Endothelial cell of umbilical vein (primary cell): Measurements from ENCODE around the gene LMO7. TPM values are rescaled to one million over a fixed set of nuclear protein-coding genes. Genes with fewer than 3 reads are reported as not detected.
"Not testable (repeated sequence)": the region's sequence is repeated elsewhere in the genome, so short reads cannot be mapped to it uniquely, and the experiment has no call there.

Source experiments
- BruUV-seq: library from RNA; stranded (reverse); fragments of 400-500 nt; replicated peaks from 2 replicates; lab custom pipeline; 2021; lab: Mats Ljungman, UMichigan
- CTCF ChIA-PET: fragments of 300-600, 350-600 bp; sonication (Branson Sonifier 250); formaldehyde crosslinking; loops from one replicate; lab custom pipeline; 2021; ENCODE audit warnings: antibody characterized with exemption, inconsistent platforms; lab: Charles Lee
- POLR2A ChIA-PET: fragments of 300-600, 350-600 bp; sonication (Branson Sonifier 250); formaldehyde crosslinking; loops from one replicate; lab custom pipeline; 2021; ENCODE audit warnings: antibody characterized with exemption, inconsistent platforms; lab: Charles Lee
- DNase-seq: peaks from one replicate; pipeline ENCODE4 v3.0.0-alpha.2; 2011; ENCODE audit warnings: low read depth, low spot score
- FAIRE-seq: peaks from 2 replicates; lab custom pipeline; 2011; peaks lifted over from hg19 to GRCh38; lab: Jason Lieb, UNC
- H2AFZ ChIP-seq: 2 replicates; pipeline ENCODE4 v1.6.0; 2012; ENCODE audit warnings: low read depth, low read length, control low read depth, inconsistent platforms
- H3K27ac ChIP-seq: 2 replicates; pipeline ENCODE4 v1.5.1; 2011; ENCODE audit warnings: low read depth, mild to moderate bottlenecking, control low read depth, low read length, moderate library complexity; ENCODE audit not compliant: insufficient read depth
- H3K27me3 ChIP-seq, 2 experiments: 2 replicates each; pipeline versions ENCODE4 v1.6.0 to v1.6.1; 2011; ENCODE audit warnings: low read length in 2 of 2, mixed read lengths in 1 of 2; ENCODE audit not compliant: control insufficient read depth in 2 of 2, insufficient read depth in 2 of 2
- H3K36me3 ChIP-seq, 2 experiments: 2 replicates in 1 of 2; 3 replicates in 1 of 2; pipeline ENCODE4 v1.5.1; 2011; ENCODE audit warnings: low read length in 2 of 2, mild to moderate bottlenecking in 1 of 2, moderate library complexity in 1 of 2; ENCODE audit not compliant: control insufficient read depth in 2 of 2, insufficient read depth in 2 of 2; ENCODE audit errors: extremely low read depth in 1 of 2
- H3K4me1 ChIP-seq: 3 replicates; pipeline ENCODE4 v1.5.1; 2011; ENCODE audit warnings: mild to moderate bottlenecking, low read length; ENCODE audit not compliant: control insufficient read depth, insufficient read depth; ENCODE audit errors: extremely low read depth
- H3K4me2 ChIP-seq: 2 replicates; pipeline ENCODE4 v1.6.1; 2011; ENCODE audit warnings: low read length, control low read depth, mixed read lengths; ENCODE audit not compliant: insufficient read depth
- H3K4me3 ChIP-seq, 3 experiments: fragments of 200-600 bp in 1 of 3; sonication (generic), shearing (Covaris generic) in 1 of 3; replicated peaks in 1 of 3; 2 replicates each; pipeline ENCODE4 v1.5.1; 2011 to 2016; ENCODE audit warnings: control low read depth in 3 of 3, low read length in 3 of 3, mild to moderate bottlenecking in 2 of 3, inconsistent platforms in 1 of 3, low read depth in 1 of 3, moderate library complexity in 1 of 3; ENCODE audit not compliant: insufficient read depth in 1 of 3
- H3K79me2 ChIP-seq: 2 replicates; pipeline ENCODE4 v1.6.0; 2012; ENCODE audit warnings: low read length, inconsistent platforms; ENCODE audit not compliant: control insufficient read depth, insufficient read depth
- H3K9ac ChIP-seq: replicated peaks from 2 replicates; pipeline ENCODE3; 2011; ENCODE audit warnings: low read length, control low read depth; ENCODE audit not compliant: insufficient read depth; ENCODE audit errors: extremely low read depth
- H3K9me1 ChIP-seq: replicated peaks from 3 replicates; pipeline ENCODE4 v1.6.0; 2011; ENCODE audit warnings: mild to moderate bottlenecking, low read length; ENCODE audit not compliant: control insufficient read depth, insufficient read depth; ENCODE audit errors: extremely low read depth
- H3K9me3 ChIP-seq: replicated peaks from 2 replicates; pipeline ENCODE4 v1.5.1; 2012; ENCODE audit warnings: low read length, inconsistent platforms; ENCODE audit not compliant: control insufficient read depth, insufficient read depth
- H4K20me1 ChIP-seq: replicated peaks from 2 replicates; pipeline ENCODE3; 2011; ENCODE audit warnings: mild to moderate bottlenecking, low read length; ENCODE audit not compliant: control insufficient read depth, insufficient read depth; ENCODE audit errors: extremely low read depth
- MYC ChIP-seq: IDR thresholded peaks from one replicate; pipeline ENCODE4 v1.6.1; 2011; ENCODE audit warnings: mild to moderate bottlenecking, low read depth, low read length
- dilution Hi-C: fragments of 300-500 bp; cut with MboI; formaldehyde crosslinking; loops from one replicate; pipeline ENCODE4 v1.15.0; 2019; ENCODE audit warnings: low sequenced_read_pairs; ENCODE audit not compliant: extremely low pct_ligation_motif_present
- intact Hi-C: fragments of 100-400 bp; cut with micrococcal nuclease; formaldehyde crosslinking; loops from one replicate; pipeline ENCODE4 v1.10.0; 2022
- polyA plus RNA-seq, 4 experiments: library from polyadenylated mRNA; depleted of rRNA in 3 of 4; stranded (reverse) in 3 of 4; unstranded in 1 of 4; fragments of >200 nt; gene quantifications; 2 replicates each; pipeline versions ENCODE4 v1.2.1 to v1.2.3, GENCODE V29; 2011 to 2012; ENCODE audit warnings: missing spikeins in 1 of 4
- total RNA-seq: library from RNA; stranded (reverse); gene quantifications from 2 replicates; pipeline ENCODE4 v1.2.3, GENCODE V29; 2021

LMO7 gene
- total and polyA plus RNA-seq, 2 donors (not counting 3 experiments of a cell fraction or from before 2014, with no cell fraction given) = 10.5 to 21.1 TPM

DNA sequence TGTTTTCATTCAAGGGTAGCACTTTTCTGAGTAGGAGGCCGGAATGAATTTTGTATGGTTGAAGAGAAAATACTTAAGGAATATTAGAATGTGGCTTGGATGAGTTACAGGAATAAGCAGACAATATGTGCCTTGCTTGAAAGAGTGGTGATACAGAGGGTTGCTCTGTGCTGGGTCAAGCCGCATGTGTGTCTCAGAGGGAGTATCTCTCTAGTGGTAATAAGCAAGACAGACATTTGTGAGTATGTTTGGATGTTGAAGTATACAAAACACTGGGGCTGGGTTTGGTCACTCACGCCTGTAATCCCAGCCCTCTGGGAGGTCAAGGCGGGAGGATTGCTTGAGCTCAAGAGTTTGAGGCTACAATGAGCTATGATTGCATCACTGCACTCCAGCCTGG, 103.9 kb downstream of the LMO7 start:
- no peaks in the 10 kb centered on the region for H3K9me1 ChIP-seq
- H3K27ac ChIP-seq = no peak overlapping the region
- H3K36me3 ChIP-seq = no peaks in the 10 kb centered on the region
- BruUV-seq = no TSS peak
- ChIA-PET POLR2A (no interaction called here), CTCF (no interaction called here)
- FAIRE-seq = no peak
- H3K9ac ChIP-seq = no peak overlapping the region
- DNase-seq = no peak
- TF ChIP-seq MYC = no peak
- no peaks in the 10 kb centered on the region for H4K20me1 ChIP-seq
- no peaks in the 10 kb centered on the region for H3K4me1 ChIP-seq
- no peaks in the 10 kb centered on the region for H3K79me2 ChIP-seq
- no peaks in the 10 kb centered on the region for H3K9me3 ChIP-seq
- H3K4me3 ChIP-seq = no peak overlapping the region
- H3K4me2 ChIP-seq = no peak overlapping the region
- H3K27me3 ChIP-seq = no peaks in the 10 kb centered on the region
- dilution Hi-C loops (no loop called here), intact Hi-C loops (no loop called here)
- no peak overlapping the region for H2AFZ ChIP-seq

DNA sequence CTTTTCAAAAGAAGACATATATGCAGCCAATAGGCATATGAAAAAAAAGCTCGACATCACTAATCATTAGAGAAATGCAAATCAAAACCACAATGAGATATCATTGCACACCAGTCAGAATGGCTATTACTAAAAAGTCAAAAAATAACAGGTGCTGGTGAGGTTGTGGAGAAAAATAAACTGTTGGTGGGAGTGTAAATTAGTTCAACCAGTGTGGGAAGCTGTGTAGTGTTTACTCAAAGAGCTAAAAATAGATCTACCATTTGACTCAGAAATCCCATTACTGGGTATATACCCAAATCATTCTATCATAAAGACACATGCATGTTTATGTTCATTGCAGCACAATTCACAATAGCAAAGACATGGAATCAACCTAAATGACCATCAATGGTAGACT, 106.9 kb downstream of the LMO7 start:
- DNase-seq, H3K9me1 ChIP-seq, intact Hi-C loops, H3K9ac ChIP-seq, dilution Hi-C loops, H3K36me3 ChIP-seq, H4K20me1 ChIP-seq, H3K9me3 ChIP-seq, H3K4me1 ChIP-seq, H3K4me2 ChIP-seq, H3K4me3 ChIP-seq, FAIRE-seq, BruUV-seq, H3K27me3 ChIP-seq, POLR2A ChIA-PET, H3K27ac ChIP-seq, H3K79me2 ChIP-seq, H2AFZ ChIP-seq: not testable (repeated sequence)
- CTCF ChIA-PET = interaction anchor here (1.5 kb wide), 1 partner anchor 47 kb away, joined by 3 read pairs; no protein-coding TSS in a partner anchor
